ENCODE measurements around the gene USP2.
A peak's percentile ranks its signal among the peaks of the same experiment; 100 is the strongest.
"Not testable (repeated sequence)": the region's sequence is repeated elsewhere in the genome, so short reads cannot be mapped to it uniquely, and the experiment has no call there.

Gene USP2

DNA sequence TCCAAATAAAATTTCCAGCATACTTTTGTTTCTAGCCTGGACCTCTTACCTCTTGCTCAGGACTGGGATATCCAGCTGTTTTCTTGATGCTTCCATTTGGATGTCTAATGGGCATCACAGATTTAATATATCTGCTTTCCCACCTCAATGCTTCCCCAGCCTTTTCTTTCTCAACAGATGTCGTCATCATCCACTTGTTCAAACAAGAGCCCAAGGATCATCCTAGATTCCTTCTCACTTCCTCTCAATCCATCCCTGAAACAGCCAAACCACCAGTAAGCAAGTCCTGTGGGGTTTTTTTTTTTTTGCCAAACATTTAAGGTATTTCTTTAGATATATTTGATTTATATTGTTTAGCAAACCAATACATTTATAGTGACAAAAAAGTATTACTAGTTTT lies 29.0 kb upstream of the USP2 start:
- FAIRE-seq: no peak

DNA sequence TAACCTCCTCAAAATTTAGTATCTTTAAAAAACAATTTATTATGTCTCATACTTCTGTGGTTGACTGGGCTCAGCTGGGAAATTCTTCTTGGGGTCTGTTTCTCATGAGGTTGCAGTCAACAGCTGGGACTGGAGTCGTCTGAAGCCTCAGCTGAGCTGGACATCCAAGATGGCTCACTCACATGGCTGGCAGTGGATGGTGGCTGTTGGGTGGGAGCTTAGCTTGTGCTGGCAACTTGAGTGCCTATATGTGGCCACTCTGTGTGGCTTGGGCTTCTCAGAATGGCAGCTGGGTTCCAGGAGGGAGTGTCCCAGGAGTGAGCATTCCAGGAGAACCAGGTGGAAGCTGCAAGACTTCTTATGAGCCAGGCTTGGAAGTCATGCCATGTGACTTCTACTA lies 28.2 kb upstream of the USP2 start:
- no peak for FAIRE-seq

DNA sequence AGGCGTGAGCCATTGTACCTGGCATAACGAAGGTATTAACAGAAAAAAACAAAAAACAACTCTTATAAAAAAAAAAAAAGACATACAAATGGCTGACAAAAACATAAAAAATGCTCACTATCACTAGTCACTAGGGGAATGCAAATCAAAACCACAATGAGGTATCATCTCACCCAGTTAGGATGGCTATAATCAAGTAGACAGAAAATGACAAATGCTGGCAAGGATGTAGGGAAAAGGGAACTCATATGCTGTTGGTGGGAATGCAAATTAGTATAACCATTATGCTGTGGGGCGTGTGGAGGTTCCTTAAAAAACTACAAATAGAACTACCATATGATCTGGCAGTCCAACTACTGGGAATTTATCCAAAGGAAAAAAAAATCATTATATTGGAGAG lies 24.5 kb upstream of the USP2 start:
- FAIRE-seq: no peak

DNA sequence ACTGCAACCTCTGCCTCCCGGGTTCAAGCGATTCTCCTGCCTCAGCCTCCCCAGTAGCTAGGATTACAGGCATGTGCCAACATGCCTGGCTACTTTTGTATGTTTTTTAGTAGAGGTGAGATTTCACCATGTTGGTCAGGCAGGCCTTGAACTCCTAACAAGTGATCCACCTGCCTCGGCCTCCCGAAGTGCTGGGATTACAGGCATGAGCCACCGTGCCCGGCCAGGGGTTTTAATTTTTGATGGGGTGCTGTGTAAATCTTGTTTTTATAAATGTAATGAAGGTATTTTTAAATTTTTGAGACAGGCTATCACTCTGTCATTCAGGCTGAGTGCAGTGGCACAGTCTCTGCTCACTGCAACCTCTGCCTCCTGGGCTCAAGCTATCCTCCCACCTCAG lies 24.0 kb upstream of the USP2 start:
- FAIRE-seq: not testable (repeated sequence)

DNA sequence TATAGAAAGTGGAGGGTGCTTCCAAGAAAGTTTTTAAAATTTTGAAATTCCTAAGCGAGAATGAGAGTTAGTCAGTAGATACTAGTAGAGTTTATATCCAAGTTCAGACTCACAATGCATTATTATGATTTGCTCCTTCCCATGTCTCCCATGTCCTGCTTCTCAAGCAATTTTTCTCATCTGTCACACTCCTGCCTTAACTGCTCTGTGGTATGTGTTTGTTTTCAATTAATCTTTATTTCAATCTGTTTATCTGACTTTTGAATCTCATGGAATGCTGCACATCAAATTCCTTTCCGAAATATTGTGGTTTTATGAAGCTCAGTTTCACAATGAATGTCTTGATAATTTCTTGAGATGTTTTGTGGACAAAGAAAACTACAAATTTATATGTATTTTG lies 23.4 kb upstream of the USP2 start:
- no peak for FAIRE-seq

DNA sequence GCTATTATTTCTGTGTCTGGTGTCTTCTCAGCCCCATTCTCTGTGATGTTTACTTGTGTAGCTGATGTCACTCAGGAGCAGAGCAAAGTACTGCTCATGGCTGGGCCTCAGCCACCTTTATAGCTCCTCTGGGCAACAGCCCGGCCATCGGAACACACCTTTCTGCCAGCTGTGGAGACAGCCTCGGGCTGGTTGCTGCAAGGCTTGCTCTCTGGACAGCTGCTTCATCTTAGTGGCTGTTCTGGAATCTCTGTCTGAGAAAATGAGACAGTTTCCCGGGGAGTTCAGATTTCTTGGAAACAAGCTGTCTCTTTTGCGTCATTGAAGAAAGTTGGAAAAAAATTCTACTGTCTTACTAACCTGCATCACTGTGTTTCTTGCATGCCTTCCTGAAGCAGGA lies 21.5 kb upstream of the USP2 start:
- FAIRE-seq: no peak

DNA sequence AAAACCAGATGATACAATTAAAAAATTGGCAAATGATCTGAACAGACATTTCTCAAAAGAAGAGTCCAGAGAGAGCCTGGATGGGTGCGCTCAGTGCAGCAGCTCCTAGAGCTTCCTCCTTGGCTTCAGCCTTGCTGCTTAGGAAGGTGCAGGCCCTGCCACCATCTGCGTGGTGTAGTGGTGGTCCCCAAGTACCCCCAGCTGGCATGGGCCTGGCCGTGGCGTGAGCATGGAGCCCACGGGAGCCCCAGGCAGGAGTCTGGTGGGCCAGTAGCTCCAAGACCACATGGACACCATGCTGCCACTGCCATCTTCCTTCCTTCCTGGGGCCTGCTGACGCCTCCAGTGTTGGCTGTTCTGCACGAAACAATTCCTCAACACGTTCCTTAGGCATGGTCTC lies 21.0 kb upstream of the USP2 start:
- no peak for FAIRE-seq

DNA sequence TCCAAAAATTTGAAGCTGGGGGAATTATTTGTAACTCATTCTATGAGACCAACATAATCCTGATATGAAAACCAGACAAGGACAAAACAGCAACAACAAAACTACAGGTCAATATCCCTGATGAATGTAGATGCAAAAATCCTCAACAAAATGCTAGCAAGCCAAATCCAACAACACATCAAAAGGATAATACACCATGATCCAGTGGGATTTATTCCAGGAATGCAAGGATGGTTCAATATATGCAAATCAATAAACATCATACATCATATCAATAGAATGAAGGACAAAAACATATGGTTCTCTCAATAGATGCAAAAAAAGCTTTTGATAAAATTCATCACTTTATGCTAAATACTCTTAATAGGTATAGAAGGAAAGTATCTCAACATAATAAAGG lies 19.4 kb upstream of the USP2 start:
- FAIRE-seq: no peak

DNA sequence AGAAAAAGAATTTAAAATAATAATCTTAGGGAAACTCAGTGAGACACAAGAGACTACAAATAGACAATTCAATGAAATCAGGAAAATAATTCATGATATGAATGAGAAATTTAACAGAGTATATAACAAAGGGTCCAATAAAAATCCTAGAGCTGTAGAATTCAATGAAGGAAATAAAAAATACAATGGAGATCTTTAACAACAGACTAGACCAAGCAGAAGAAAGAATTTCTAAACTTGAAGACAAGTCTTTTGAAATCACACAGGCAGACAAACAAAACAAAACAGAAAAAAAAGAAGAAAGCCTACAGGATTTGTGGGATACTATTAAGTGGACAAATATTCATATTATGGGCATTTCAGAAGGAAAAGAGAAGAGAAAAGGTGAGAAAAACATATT lies 16.2 kb upstream of the USP2 start:
- FAIRE-seq: no peak

DNA sequence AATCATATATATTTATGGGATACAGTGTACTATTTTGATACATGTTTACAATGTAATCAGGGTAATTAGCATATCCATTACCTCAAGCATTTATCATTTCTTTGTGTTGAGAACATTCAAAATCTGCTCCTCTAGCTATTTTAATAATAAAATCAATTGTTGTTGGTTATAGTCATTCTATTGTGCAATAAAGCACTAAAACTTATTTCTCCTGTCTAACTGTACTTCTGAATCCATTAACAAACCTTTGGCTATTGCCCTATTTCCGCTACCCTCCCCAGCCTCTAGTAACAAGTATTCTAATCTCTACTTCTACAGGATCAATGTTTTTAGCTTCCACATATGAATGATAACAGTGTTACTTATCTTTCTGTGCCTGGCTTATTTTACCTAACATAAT lies 15.3 kb upstream of the USP2 start:
- FAIRE-seq: peak; percentile 83

DNA sequence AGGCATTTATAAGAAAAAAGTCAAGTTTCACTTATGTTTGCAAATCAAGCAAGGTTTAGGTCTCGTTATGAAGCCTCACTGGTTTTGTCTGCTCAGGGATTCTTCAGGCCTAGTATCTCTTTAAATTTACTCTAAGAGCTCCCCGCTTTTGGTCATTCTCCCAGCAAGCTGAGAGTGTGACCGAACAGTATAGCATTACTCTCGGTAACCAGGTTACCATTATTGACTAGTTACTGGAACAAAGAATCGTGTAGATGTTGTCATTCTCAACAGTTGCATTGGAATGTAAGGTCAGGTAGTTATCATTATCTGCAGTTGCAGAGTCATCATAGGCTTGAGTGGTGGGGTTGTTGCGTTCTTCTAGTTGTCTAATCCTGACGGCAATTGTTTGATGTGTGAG lies 9.8 kb upstream of the USP2 start:
- no peak for FAIRE-seq

DNA sequence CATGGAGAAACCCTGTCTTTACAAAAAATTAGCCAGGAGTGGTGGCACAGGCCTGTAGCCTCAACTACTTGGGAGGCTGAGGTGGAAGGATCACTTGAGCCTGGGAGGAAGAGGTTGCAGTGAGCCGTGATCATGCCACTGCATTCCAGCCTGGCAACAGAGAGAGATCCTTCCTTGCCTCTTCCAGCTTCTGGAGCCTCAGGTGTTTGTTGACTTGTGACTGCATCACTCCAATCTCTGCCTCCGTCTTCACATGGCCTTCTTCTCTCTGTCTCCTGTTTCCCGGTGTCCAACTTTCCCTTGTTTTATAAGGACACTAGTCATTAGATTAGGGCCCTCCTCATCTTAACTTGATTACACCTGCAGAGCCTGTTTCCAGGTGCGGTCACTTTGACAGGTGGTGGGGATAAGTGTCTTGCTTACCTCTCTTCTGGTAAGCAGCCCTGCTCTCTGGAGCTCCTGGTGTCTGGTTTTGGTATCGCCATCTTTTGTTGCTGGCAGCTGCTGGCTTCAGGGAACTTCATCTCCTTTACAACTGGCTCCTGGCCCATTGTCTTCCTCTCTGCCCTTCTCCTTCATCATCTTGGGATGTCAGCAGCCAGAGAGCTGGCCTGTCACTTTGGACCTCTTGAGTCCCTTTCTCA lies 8.2 kb upstream of the USP2 start:
- FAIRE-seq: no peak

DNA sequence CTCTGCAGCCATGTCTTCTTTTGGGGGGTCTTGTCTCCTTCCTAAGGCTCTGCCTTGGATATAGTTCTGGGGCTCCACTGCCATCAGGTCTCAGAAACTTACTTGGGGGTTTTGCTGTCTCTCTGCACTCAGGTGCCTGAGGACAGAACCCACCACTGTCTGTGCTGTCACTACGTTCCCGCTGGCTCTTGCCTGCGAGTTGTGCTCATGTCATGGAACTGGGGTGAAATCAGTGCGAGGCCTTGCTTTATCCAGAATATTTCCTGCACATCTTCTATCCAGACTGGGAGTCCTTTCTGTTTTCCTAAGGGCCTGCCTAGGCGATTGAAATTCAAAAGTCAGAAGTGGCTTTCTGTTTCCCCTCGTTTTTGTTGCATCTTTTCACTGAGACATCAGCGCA lies 6.6 kb upstream of the USP2 start:
- FAIRE-seq: no peak

DNA sequence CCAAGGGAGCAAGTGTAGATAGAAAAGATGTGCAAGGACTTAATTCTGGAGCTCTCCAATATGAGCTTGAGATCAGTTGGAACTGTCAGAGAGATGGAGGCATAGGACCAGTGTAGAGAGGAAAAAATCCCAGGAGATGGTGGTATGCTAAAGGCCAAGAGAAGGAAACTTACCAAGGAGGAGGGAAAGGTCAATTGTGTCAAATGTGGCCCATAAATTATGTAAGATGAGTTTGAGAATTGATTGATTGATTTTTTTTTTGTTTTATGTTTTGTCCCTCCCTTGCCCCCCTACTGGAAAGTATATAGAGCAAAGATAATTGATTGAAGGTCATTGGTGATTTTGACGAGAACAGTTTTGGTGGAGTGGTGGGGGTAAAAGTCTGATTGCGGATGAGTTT lies 2.8 kb upstream of the USP2 start:
- no peak for FAIRE-seq

DNA sequence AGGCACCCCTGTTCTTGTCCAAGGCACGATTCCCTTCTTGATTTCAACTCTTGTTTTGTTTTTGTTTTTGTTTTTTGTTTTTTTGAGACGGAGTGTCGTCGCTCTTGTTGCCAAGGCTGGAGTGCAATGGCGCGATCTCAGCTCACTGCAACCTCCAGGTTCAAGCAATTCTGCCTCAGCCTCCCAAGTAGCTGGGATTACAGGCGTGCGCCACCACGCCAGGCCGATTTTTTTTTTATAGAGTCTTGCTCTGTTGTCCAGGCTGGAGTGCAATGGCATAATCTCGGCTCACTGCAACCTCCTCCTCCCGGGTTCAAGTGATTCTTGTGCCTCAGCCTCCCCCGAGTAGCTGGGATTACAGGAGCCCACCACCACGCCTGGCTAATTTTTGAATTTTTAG lies 1.0 kb upstream of the USP2 start:
- FAIRE-seq: not testable (repeated sequence)

DNA sequence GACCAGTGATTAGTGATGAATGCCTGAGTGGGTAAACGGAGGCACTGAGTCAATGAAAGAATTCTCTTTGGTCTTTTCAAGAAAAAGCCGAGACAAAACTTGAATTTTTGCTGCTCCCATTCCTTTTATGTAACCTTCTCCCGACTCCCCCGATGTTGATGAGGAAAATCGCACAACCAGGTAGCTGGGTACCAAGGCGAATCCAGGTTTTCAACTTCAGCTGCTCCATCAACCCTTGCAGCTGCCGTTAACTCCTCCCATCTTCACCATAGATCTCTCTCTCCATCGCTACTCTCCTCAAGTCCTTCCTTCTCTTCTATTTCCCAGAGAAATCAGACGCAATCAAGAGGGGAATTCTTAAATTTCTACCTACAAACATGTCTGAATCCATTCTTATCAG lies 611 bp upstream of the USP2 start:
- FAIRE-seq: no peak

DNA sequence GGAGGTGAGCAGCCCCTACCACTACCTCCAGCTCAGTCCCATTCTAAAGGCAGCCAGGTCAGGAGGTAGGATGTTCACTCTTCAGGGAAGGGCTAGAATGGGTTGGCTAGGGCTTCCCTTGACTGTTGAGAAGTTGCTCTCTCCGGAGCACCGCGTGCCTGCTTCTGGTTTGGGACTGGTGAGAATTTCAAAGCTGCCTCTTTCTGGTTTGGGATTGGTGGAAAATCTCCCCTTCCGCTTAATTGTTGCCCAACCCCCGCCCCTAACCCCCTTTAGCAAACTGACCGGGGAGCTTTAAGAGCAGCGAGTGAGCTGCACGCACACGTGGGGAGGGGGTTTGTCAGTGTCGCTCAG lies 686 bp downstream of the USP2 start:
- no peak for FAIRE-seq

DNA sequence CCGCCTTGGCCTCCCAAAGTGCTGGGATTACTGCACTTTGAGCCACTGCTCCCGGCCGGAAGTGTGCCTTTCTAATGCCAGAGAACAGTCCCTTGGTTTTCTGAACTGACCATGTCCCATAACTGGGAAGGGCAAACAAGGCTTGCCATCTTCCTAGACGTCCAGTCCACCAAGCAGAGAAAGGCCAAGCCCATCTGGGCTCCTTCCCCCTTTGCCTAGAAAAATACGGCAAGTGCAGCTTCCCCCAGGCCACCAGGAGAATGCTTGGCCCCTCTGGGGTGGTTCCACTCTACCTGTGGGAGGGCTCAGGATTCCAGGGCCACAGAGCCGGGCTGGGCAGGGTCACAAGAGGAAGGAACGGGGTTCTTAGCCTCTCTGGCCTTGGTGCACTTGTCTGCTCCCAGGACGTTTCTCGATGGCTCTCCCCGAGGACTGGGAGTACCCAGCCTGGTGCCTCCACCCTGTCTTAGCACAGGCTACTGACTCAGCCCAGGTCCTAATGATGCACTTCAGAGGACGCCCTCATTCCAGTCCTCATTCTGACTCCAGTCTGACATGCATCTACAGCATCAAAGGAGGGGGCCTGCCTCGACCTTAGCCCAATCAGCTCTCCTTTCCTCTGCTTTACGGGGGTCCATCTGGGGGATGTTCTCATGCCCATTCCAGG lies 1.2 kb downstream of the USP2 start:
- FAIRE-seq: no peak

DNA sequence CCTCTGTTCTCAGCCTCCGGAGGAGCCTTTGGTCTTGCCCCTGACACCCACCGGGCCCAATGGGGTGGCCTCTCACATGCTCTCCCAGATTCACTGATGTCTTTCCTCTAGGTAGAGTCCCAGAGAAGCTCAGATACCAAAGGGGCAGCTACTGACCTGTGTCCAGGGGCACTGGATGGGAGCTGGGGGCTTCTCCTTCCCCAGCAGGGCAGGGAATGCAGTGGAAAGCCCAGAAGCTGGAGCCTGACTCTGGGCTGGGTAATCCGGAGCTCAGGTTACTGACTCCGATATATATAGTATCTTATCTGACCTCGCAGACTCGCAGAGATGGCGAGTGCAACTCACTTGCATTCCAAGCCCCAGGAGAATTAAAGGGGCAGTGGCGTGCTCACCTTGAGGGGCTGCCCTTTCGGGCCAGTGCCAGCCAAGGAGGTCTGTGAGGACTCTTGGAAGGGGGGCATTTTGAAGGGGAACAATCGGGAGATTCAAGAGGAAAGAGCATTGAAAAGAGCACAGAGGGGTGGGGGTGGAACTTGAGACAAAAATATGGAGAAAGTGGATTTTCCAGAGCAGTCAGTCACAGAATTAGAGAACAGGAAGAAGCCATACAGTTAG lies 2.5 kb downstream of the USP2 start:
- FAIRE-seq: no peak

DNA sequence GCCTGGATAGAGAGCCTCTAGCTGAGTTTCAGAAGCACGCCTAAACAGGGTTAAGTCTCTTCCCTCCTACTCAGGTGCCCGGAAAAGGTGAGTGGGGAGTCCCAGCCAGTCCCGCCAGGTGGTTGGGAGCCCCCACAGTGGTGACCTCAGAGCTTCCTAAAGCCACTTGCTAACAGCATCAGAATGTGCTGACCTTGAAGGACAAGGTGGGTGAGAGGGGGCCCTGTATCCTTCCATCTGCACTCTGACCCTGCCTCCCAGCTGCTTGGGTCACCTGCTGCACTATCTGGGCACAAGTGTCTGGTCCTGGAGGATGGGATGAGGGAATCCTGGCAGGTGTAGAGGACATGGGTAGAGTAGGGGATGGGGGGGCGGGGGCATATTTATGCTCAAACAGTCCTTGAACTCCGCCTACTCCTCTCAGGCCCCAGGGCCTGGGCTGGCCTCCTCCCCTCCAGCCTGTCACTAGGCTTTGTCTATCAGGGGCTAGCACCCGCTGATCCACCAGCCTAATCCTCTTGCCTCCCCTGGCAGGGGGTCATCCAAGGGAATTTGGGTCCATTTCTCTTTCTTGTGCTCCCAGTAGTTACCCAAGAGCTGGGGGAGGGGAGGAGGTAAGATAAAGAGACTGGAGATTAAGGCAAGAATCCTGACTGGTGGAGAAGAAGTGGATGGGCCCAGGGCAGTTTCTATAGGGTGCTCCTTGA lies 3.4 kb downstream of the USP2 start:
- FAIRE-seq: no peak

DNA sequence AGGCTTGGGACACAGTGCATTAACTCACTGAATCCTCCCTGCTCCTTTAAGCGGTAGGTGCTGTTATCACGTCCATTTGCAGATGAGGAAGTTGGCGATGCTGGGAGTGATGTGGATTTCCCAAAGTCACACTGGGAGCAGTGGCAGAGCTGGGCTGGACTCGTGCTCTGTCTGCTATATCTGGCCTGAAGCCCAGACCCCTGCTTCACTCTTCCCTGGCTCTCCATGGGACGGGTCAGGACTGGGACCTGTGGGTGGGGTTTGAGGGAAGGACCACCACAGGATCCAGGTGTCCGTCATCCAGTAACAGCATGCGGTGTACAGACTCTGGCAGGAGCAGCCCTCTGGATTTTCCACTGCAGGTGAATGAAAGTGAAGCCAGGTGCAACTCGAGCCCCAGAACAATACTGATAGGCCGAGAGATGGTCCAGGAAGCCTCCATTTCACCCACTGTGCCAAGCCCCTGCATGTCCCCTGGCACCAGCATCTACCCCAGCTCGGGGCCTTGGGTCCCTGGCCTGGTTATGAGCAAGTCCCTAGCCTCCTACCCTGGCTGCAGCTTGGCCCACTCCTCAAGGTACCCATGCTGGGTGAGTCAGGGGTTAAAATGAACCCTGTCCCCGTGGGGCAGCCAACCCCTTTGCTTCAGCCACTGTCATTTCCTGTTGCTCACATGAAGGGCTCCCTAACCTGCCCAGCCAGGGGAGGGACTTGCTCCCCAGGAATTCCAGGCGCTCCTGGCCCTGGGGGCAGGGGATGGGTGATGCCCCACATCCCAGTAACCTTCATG lies 4.2 kb downstream of the USP2 start:
- FAIRE-seq: no peak

DNA sequence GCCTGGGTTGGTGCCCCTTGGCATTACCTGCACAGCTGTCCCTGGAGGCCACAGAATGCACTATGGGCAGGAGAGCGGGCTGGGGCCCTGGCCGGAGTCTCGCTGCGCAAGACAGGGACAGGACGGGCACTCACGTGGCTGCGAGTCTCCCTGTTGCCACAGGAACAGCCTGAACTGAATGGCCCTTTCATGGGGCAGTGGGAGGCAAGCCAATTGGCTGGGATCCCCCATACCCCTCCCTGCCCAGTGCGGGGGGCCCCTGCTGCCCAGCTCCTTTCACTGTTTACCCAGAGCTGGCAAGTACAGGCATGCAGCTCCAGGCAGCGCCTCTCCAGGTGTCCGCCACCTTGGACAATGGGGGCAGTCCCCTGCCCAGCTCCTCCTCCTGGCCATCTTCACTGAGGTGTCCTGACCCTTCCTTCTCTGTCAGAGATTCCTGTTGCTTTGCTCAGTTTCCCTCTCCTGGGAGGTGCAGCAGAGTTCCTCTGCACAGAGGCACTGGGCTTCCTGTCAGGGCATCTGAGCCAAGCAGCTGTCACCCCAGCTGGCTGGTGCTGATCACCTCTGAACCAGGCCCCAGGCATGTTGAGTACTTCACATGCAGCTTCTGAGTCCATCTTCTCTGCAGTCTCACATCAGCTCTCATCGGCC lies 5.2 kb downstream of the USP2 start:
- no peak for FAIRE-seq
